ENCODE results near the gene FCAMR. TPM values are rescaled to one million over a fixed set of nuclear protein-coding genes. Genes with fewer than 3 reads are reported as not detected.

FCAMR gene
- polyA plus RNA-seq, 1 donor (not counting 4 experiments of a cell fraction or from before 2014, with no cell fraction given) = not detected

GRCh38 chr1:207010726-207011125, 40.5 kb upstream of the FCAMR start:
- H3K4me2 ChIP-seq (ENCODE audit: control insufficient read depth, extremely low read depth, insufficient read depth, low read depth, low read length) = no peak overlapping the region
- dilution Hi-C loops (cut with MboI; ENCODE audit: extremely low pct_ligation_motif_present, low sequenced_read_pairs) = no loop called here
- peaks cover 3% of the 10 kb centered on the region for H3K9me3 ChIP-seq (ENCODE audit: control insufficient read depth, low read depth, low read length)
- no peak overlapping the region for H3K4me3 ChIP-seq (ENCODE audit: control insufficient read depth in 2 of 3, extremely low read depth in 1 of 3, insufficient read depth in 2 of 3, low read depth in 1 of 3, low read length in 3 of 3)
- no peak overlapping the region for H2AFZ ChIP-seq (ENCODE audit: control insufficient read depth, low read length)
- H3K9ac ChIP-seq (ENCODE audit: control insufficient read depth, extremely low read depth, insufficient read depth, low read length) = no peak overlapping the region
- H3K27ac ChIP-seq (ENCODE audit: control insufficient read depth, insufficient read depth, low read length) = no peak overlapping the region
- H4K20me1 ChIP-seq (ENCODE audit: control insufficient read depth, extremely low read depth, insufficient read depth, low read length) = no peaks in the 10 kb centered on the region
- no peaks in the 10 kb centered on the region for H3K27me3 ChIP-seq (ENCODE audit: control insufficient read depth, extremely low read depth, insufficient read depth, low read length)
- no peaks in the 10 kb centered on the region for H3K79me2 ChIP-seq (ENCODE audit: control insufficient read depth, insufficient read depth, low read length)
- FAIRE-seq = no peak
- H3K36me3 ChIP-seq (ENCODE audit: control insufficient read depth in 2 of 2, extremely low read depth in 1 of 2, insufficient read depth in 2 of 2, low read length in 2 of 2) = no peaks in the 10 kb centered on the region
- H3K9me1 ChIP-seq (ENCODE audit: control insufficient read depth, extremely low read depth, insufficient read depth, low read length) = no peaks in the 10 kb centered on the region
- TF ChIP-seq EZH2 (IDR thresholded peaks at IDR 0.05; ENCODE audit: low read length) = no peak
- TF ChIP-seq, protein P1, sequence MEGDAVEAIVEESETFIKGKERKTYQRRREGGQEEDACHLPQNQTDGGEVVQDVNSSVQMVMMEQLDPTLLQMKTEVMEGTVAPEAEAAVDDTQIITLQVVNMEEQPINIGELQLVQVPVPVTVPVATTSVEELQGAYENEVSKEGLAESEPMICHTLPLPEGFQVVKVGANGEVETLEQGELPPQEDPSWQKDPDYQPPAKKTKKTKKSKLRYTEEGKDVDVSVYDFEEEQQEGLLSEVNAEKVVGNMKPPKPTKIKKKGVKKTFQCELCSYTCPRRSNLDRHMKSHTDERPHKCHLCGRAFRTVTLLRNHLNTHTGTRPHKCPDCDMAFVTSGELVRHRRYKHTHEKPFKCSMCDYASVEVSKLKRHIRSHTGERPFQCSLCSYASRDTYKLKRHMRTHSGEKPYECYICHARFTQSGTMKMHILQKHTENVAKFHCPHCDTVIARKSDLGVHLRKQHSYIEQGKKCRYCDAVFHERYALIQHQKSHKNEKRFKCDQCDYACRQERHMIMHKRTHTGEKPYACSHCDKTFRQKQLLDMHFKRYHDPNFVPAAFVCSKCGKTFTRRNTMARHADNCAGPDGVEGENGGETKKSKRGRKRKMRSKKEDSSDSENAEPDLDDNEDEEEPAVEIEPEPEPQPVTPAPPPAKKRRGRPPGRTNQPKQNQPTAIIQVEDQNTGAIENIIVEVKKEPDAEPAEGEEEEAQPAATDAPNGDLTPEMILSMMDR (optimal IDR thresholded peaks at IDR 0.05 in 1 of 3, IDR thresholded peaks at IDR 0.05 in 1 of 3, conservative IDR thresholded peaks at IDR 0.05 in 1 of 3; ENCODE audit: extremely low read depth in 1 of 3, insufficient read depth in 2 of 3, low read length in 3 of 3) = no peak
- DNase-seq (ENCODE audit: low read depth, low spot score) = no peak
- peaks cover 27% of the 10 kb centered on the region for H3K4me1 ChIP-seq (ENCODE audit: control insufficient read depth, extremely low read depth, insufficient read depth, low read length)

GRCh38 chr1:207009945-207010344, 39.7 kb upstream of the FCAMR start:
- Histone ChIP-seq H3K36me3 (ENCODE audit: control insufficient read depth in 2 of 2, extremely low read depth in 1 of 2, insufficient read depth in 2 of 2, low read length in 2 of 2) (no peaks in the 10 kb centered on the region), H3K27ac (ENCODE audit: control insufficient read depth, insufficient read depth, low read length) (no peak overlapping the region), H3K4me1 (ENCODE audit: control insufficient read depth, extremely low read depth, insufficient read depth, low read length) (peaks cover 34% of the 10 kb centered on the region), H3K9me1 (ENCODE audit: control insufficient read depth, extremely low read depth, insufficient read depth, low read length) (no peaks in the 10 kb centered on the region), H3K9ac (ENCODE audit: control insufficient read depth, extremely low read depth, insufficient read depth, low read length) (no peak overlapping the region), H3K9me3 (ENCODE audit: control insufficient read depth, low read depth, low read length) (peaks cover 3% of the 10 kb centered on the region), H3K79me2 (ENCODE audit: control insufficient read depth, insufficient read depth, low read length) (no peaks in the 10 kb centered on the region), H3K4me3 (ENCODE audit: control insufficient read depth in 2 of 3, extremely low read depth in 1 of 3, insufficient read depth in 2 of 3, low read depth in 1 of 3, low read length in 3 of 3) (no peak overlapping the region), H3K27me3 (ENCODE audit: control insufficient read depth, extremely low read depth, insufficient read depth, low read length) (no peaks in the 10 kb centered on the region), H4K20me1 (ENCODE audit: control insufficient read depth, extremely low read depth, insufficient read depth, low read length) (no peaks in the 10 kb centered on the region), H2AFZ (ENCODE audit: control insufficient read depth, low read length) (no peak overlapping the region), H3K4me2 (ENCODE audit: control insufficient read depth, extremely low read depth, insufficient read depth, low read depth, low read length) (no peak overlapping the region)
- DNase-seq (ENCODE audit: low read depth, low spot score) (no peak), FAIRE-seq (no peak)
- dilution Hi-C loops (cut with MboI; ENCODE audit: extremely low pct_ligation_motif_present, low sequenced_read_pairs) = no loop called here
- TF ChIP-seq, protein P1 (optimal IDR thresholded peaks at IDR 0.05 in 1 of 3, IDR thresholded peaks at IDR 0.05 in 1 of 3, conservative IDR thresholded peaks at IDR 0.05 in 1 of 3; ENCODE audit: extremely low read depth in 1 of 3, insufficient read depth in 2 of 3, low read length in 3 of 3) = no peak
- TF ChIP-seq EZH2 (IDR thresholded peaks at IDR 0.05; ENCODE audit: low read length) = no peak

All from keratinocyte (primary cell).